Activated naive CD4-positive, alpha-beta T cell treated with anti-CD3 and anti-CD28 coated beads, Interleukin-2, amount 10 ng/mL, durations not matched to agents 7 days and 5 days (primary cell): ENCODE data around the gene MKS1.

Experiments
- CTCF ChIA-PET: fragments of 350-600 bp; sonication (Branson Sonifier 250); formaldehyde crosslinking; loops from one replicate; lab custom pipeline; 2021; ENCODE audit warnings: antibody characterized with exemption; lab: Charles Lee
- DNase-seq: peaks from one replicate; pipeline ENCODE4 v3.0.0-alpha.2; 2020
- H3K27ac Mint-ChIP-seq: one replicate; pipeline ENCODE4 v1.8.0; 2021; ENCODE audit warnings: mild to moderate bottlenecking, moderate library complexity, mixed read lengths
- H3K27me3 Mint-ChIP-seq: one replicate; pipeline ENCODE4 v1.8.0; 2021; ENCODE audit warnings: mild to moderate bottlenecking, mixed read lengths
- H3K36me3 Mint-ChIP-seq: one replicate; pipeline ENCODE4 v1.8.0; 2021; ENCODE audit warnings: mixed read lengths
- H3K4me1 Mint-ChIP-seq: one replicate; pipeline ENCODE4 v1.8.0; 2021; ENCODE audit warnings: mixed read lengths
- H3K4me3 Mint-ChIP-seq: one replicate; pipeline ENCODE4 v1.8.0; 2021; ENCODE audit warnings: mild to moderate bottlenecking, moderate library complexity, mixed read lengths
- H3K9me3 Mint-ChIP-seq: one replicate; pipeline ENCODE4 v1.8.0; 2021; ENCODE audit warnings: mixed read lengths

MKS1 gene

GRCh38 chr17:58184986-58185761 is 33.9 kb downstream of the MKS1 start:
- no peaks in the 10 kb centered on the region for H3K36me3 Mint-ChIP-seq
- H3K4me1 Mint-ChIP-seq = peaks cover 4% of the 10 kb centered on the region
- H3K27me3 Mint-ChIP-seq = peaks cover 29% of the 10 kb centered on the region
- no peaks in the 10 kb centered on the region for H3K9me3 Mint-ChIP-seq
- H3K4me3 Mint-ChIP-seq = no peak overlapping the region
- no peak for DNase-seq
- H3K27ac Mint-ChIP-seq = no peak overlapping the region
- CTCF ChIA-PET = interaction anchor here (1.0 to 2.1 kb wide), 2 partner anchors 12 to 15 kb away, joined by 3 to 6 read pairs; no protein-coding TSS in a partner anchor

- Mint-ChIP-seq H3K9me3 (no peaks in the 10 kb centered on the region), H3K4me3 (no peak overlapping the region), H3K4me1 (peaks cover 4% of the 10 kb centered on the region), H3K36me3 (no peaks in the 10 kb centered on the region), H3K27me3 (peaks cover 25% of the 10 kb centered on the region), H3K27ac (no peak overlapping the region)
- no peak for DNase-seq
- CTCF ChIA-PET = interaction anchor here (1.0 kb wide), 1 partner anchor 16 kb away, joined by 3 read pairs; no protein-coding TSS in a partner anchor
Measured at GRCh38 chr17:58184308-58184985, 34.6 kb downstream of the MKS1 start.

DNA sequence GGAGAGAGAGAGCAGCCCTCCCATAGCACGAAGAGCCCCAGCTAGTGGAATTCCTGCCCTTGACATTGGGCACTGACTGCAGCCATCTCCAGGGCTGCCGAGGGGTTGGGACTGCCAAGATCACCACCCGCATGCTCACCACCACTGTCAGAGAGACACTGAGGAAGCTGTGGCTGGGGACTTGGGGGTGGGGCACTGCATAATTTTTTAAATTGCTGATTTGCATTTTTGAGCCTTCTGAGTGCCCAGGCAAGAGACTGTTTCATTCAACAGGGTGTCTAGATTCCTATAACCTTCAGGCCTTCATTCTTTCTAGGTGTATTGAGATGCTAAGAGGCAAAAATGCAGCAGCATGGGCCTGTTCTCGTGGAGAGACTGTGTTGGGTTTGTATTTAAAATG is 35.5 kb downstream of the MKS1 start:
- Mint-ChIP-seq H3K27me3 (peaks cover 31% of the 10 kb centered on the region), H3K4me1 (peaks cover 4% of the 10 kb centered on the region), H3K9me3 (no peaks in the 10 kb centered on the region), H3K36me3 (no peaks in the 10 kb centered on the region), H3K27ac (no peak overlapping the region), H3K4me3 (no peak overlapping the region)
- CTCF ChIA-PET = interaction anchor here (0.6 kb wide), 1 partner anchor 70 kb away, joined by 3 read pairs; no protein-coding TSS in a partner anchor
- DNase-seq = no peak

- H3K9me3 Mint-ChIP-seq = no peaks in the 10 kb centered on the region
- peaks cover 24% of the 10 kb centered on the region for H3K27me3 Mint-ChIP-seq
- no peak overlapping the region for H3K4me3 Mint-ChIP-seq
Measured at GRCh38 chr17:58181796-58182195, 37.3 kb downstream of the MKS1 start.

DNA sequence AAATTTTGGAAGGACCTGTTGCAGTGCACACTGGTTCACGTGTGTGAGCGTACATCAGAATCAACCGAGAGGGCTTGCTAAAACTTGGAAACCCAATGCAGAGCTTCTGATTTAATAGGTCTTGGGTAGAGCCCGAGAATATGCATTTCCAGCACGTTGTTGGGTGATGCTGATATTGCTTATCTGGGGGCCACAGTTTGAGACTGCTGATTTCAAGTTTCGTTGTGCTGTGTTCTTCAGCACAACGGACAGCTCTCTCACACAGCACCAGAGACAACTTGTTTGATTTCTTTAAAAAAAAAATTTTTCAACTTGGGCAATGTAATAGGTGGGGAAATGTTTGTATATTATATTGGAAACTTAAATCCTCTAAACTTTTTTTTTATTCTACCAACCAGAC is 42.9 kb downstream of the MKS1 start:
- CTCF ChIA-PET = interaction anchor here (1.0 to 3.1 kb wide), 2 partner anchors 54 to 62 kb away, joined by 4 to 18 read pairs; no protein-coding TSS in a partner anchor

More at GRCh38 chr17:58181796-58182195, 37.3 kb downstream of the MKS1 start:
- Mint-ChIP-seq H3K27ac (no peak overlapping the region), H3K36me3 (no peaks in the 10 kb centered on the region), H3K4me1 (peaks cover 4% of the 10 kb centered on the region)
- CTCF ChIA-PET = no interaction called here
- DNase-seq = no peak

GRCh38 chr17:58174871-58175270 is 44.2 kb downstream of the MKS1 start:
- Mint-ChIP-seq H3K36me3 (no peaks in the 10 kb centered on the region), H3K4me3 (no peak overlapping the region), H3K27me3 (peaks cover 21% of the 10 kb centered on the region), H3K4me1 (peaks cover 26% of the 10 kb centered on the region), H3K9me3 (no peaks in the 10 kb centered on the region), H3K27ac (no peak overlapping the region)
- CTCF ChIA-PET = interaction anchor here (0.6 to 3.1 kb wide), 3 partner anchors 53 to 423 kb away, joined by 3 to 18 read pairs (median 5); no protein-coding TSS in a partner anchor
- DNase-seq = no peak

More for the DNA sequence above, 42.9 kb downstream of the MKS1 start:
- H3K36me3 Mint-ChIP-seq = no peaks in the 10 kb centered on the region
- H3K4me3 Mint-ChIP-seq = no peak overlapping the region
- no peaks in the 10 kb centered on the region for H3K9me3 Mint-ChIP-seq
- peaks cover 15% of the 10 kb centered on the region for H3K4me1 Mint-ChIP-seq
- H3K27me3 Mint-ChIP-seq = peaks cover 25% of the 10 kb centered on the region
- no peak overlapping the region for H3K27ac Mint-ChIP-seq
- peak; percentile 33 for DNase-seq

DNA sequence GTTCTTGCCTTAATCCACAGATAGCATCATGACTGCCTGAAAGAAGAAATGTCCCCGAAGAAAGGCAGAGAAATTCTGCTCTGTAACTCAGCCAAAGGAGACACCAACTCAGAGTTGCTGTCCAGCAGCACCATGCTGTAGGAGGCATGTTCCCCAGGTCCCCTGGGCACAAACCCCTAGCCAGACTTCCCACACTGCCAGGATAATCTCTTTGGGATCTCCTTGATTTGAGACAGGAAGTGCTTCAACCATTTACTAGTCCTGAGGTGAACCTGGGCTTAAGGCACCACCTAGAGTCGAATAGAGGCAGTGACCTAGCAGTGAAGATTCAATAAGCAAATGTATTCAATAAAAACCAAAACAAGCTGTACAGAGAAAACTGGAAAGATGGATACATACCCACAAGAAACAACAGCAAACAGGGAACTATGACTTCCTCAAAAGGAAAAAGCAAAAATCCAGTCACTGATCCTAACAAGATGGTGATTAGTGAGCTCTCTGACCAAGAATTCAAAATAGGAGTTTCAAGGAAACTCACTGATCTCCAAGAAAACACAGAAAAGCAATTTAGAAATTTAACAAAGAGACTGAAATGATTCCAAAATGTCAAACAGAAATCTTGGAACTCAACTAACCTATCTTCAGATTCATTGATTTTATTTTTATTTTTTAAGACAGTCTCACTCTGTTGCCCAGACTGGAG is 46.5 kb downstream of the MKS1 start:
- Mint-ChIP-seq H3K4me3 (no peak overlapping the region), H3K9me3 (no peaks in the 10 kb centered on the region), H3K36me3 (no peaks in the 10 kb centered on the region), H3K27ac (no peak overlapping the region), H3K27me3 (peaks cover 26% of the 10 kb centered on the region), H3K4me1 (peaks cover 35% of the 10 kb centered on the region)
- CTCF ChIA-PET = interaction anchor here (0.6 to 5.6 kb wide), 21 partner anchors 8 to 391 kb away, joined by 3 to 79 read pairs (median 4); no protein-coding TSS in a partner anchor
- DNase-seq = peak; percentile 72

- peaks cover 28% of the 10 kb centered on the region for H3K27me3 Mint-ChIP-seq
- peak overlapping the region; percentile 8 for H3K4me3 Mint-ChIP-seq
- no peaks in the 10 kb centered on the region for H3K36me3 Mint-ChIP-seq
- H3K9me3 Mint-ChIP-seq = no peaks in the 10 kb centered on the region
- peak overlapping the region; percentile 85 for H3K27ac Mint-ChIP-seq
- H3K4me1 Mint-ChIP-seq = peaks cover 35% of the 10 kb centered on the region
- DNase-seq = no peak
- CTCF ChIA-PET = interaction anchor here (0.7 to 5.6 kb wide), 5 partner anchors 10 to 171 kb away, joined by 3 to 79 read pairs (median 4); no protein-coding TSS in a partner anchor
Measured at GRCh38 chr17:58170622-58171021, 48.4 kb downstream of the MKS1 start.

GRCh38 chr17:58166682-58167081 is 52.4 kb downstream of the MKS1 start, which contains the start of gene OR4D2:
Gene OR4D2 (plus strand): TSS chr17:58166982. CDS start chr17:58169656, 2,674 bp downstream.
- Mint-ChIP-seq H3K9me3 (no peaks in the 10 kb centered on the region), H3K27me3 (peaks cover 33% of the 10 kb centered on the region), H3K36me3 (peaks cover 3% of the 10 kb centered on the region), H3K4me3 (no peak within 1 kb of the TSS), H3K4me1 (peaks cover 25% of the 10 kb centered on the region), H3K27ac (no peak within 1 kb of the TSS)
- CTCF ChIA-PET = no interaction called here
- DNase-seq = no peak

GRCh38 chr17:58165981-58166380 is 53.1 kb downstream of the MKS1 start:
- Mint-ChIP-seq H3K9me3 (no peaks in the 10 kb centered on the region), H3K4me1 (peaks cover 20% of the 10 kb centered on the region), H3K4me3 (no peak overlapping the region), H3K27ac (no peak overlapping the region), H3K27me3 (peaks cover 33% of the 10 kb centered on the region), H3K36me3 (peaks cover 3% of the 10 kb centered on the region)
- CTCF ChIA-PET = no interaction called here
- DNase-seq = no peak

- H3K4me1 Mint-ChIP-seq = peaks cover 29% of the 10 kb centered on the region
- no peak overlapping the region for H3K4me3 Mint-ChIP-seq
- H3K27me3 Mint-ChIP-seq = peaks cover 13% of the 10 kb centered on the region
- CTCF ChIA-PET = no interaction called here
- no peak overlapping the region for H3K27ac Mint-ChIP-seq
- peaks cover 8% of the 10 kb centered on the region for H3K36me3 Mint-ChIP-seq
- no peaks in the 10 kb centered on the region for H3K9me3 Mint-ChIP-seq
- no peak for DNase-seq
Measured at GRCh38 chr17:58161566-58161965, 57.5 kb downstream of the MKS1 start.

DNA sequence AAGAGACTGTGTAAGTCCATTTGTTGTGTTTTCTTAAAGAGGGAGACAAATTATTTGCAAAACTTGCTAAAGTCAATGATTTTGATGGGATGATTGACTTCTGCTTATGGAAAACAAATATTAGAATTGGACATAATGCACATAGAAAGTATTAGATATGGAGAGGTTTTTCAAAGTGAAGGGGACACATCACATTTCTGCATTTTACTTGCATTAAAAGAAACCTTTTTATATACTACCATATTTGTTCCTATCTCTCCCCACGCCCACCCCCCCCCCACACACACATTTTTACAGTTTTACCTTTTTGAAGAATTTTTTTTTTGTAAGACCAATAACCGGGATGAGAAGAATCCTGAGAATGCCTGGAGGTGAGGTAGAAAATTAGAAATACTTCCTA is 60.9 kb downstream of the MKS1 start:
- peaks cover 62% of the 10 kb centered on the region for H3K4me1 Mint-ChIP-seq
- H3K27ac Mint-ChIP-seq = no peak overlapping the region
- H3K9me3 Mint-ChIP-seq = peaks cover 13% of the 10 kb centered on the region
- peaks cover 4% of the 10 kb centered on the region for H3K27me3 Mint-ChIP-seq
- H3K36me3 Mint-ChIP-seq = peaks cover 19% of the 10 kb centered on the region
- DNase-seq = no peak
- CTCF ChIA-PET = no interaction called here
- no peak overlapping the region for H3K4me3 Mint-ChIP-seq

DNA sequence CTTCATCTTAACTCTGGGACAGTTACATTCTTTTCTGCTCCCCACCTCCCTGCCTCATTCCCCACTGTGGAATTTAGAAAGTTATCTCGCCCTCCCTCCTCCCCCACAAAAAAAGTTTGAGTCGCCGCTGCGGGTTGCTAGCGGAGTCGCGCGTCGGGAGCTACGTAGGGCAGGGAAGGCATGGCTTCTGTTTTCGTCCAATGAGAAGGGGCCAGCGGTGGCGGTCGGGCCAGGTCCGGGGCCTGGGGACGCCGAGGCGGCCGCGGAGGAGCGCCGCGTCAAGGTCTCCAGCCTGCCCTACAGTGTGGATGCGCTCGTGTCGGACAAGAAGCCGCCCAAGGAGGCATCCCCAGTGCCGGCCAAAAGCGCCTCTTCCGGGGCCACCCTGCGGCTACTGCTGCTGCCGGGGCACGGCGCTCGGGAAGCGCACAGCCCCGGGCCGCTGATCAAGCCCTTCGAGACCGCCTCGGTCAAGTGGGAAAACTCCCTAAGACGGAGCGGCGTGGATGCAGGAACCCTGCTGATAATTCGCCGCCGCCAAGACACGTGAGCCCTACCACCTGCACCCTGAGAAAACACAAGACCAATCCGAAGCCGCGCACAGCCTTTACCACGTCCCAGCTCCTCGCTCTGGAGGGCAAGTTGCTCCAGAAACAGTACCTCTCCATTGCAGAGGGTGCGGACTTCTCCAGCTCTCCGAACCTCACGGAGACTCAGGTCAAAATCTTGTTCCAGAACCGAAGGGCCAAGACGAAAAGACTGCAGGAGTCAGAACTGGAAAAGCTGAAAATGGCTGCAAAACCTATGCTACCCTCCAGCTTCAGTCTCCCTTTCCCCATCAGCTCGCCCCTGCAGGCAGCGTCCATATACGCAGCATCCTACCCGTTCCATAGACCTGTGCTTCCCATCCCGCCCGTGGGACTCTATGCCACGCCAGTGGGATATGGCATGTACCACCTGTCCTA is 61.9 kb downstream of the MKS1 start:
- peak overlapping the region; percentile 90 for H3K27ac Mint-ChIP-seq
- peaks cover 13% of the 10 kb centered on the region for H3K9me3 Mint-ChIP-seq
- H3K4me1 Mint-ChIP-seq = peaks cover 73% of the 10 kb centered on the region
- peaks cover 24% of the 10 kb centered on the region for H3K36me3 Mint-ChIP-seq
- CTCF ChIA-PET = interaction anchor here (1.0 to 1.5 kb wide), 3 partner anchors 13 to 35 kb away, joined by 3 to 4 read pairs (median 4); no protein-coding TSS in a partner anchor
- H3K27me3 Mint-ChIP-seq = peaks cover 4% of the 10 kb centered on the region
- DNase-seq = peak; percentile 73
- H3K4me3 Mint-ChIP-seq = peak overlapping the region; percentile 80
